K562 (cell line): ENCODE measurements around the gene FBLIM1. TPM values are rescaled to one million over a fixed set of nuclear protein-coding genes. Genes with fewer than 3 reads are reported as not detected.
A peak's percentile ranks its signal among the peaks of the same experiment; 100 is the strongest.

ENCODE experiments used
- CBX1 ChIP-seq: sonication (generic); IDR thresholded peaks from 2 replicates; pipeline ENCODE4 v1.6.1; 2016; ENCODE audit warnings: antibody characterized with exemption, low read depth, mild to moderate bottlenecking
- HEY1 ChIP-seq: fragments of 250-450 bp; sonication (Bioruptor Pico); IDR thresholded peaks from 2 replicates; pipeline ENCODE4 v1.5.0; 2020; ENCODE audit warnings: mild to moderate bottlenecking, moderate library complexity, borderline replicate concordance
- HIVEP1 ChIP-seq: fragments of 250-450 bp; sonication (Bioruptor Pico); IDR thresholded peaks from 2 replicates; pipeline ENCODE4 v1.4.0; 2020; ENCODE audit warnings: mild to moderate bottlenecking
- HNRNPUL1 ChIP-seq: fragments of 200-400 bp; formaldehyde crosslinking; IDR thresholded peaks from 2 replicates; pipeline ENCODE4 v1.6.1; 2017; ENCODE audit warnings: low read length
- KLF13 ChIP-seq: fragments of 450-650 bp; IDR thresholded peaks from 2 replicates; pipeline ENCODE4 v1.6.1; 2016; ENCODE audit warnings: missing genetic modification characterization, low read depth, mild to moderate bottlenecking, missing compliant biosample characterization, moderate library complexity, borderline replicate concordance
- MAFG ChIP-seq: fragments of 450-650 bp; conservative IDR thresholded peaks from 2 replicates; pipeline ENCODE4 v1.6.1; 2016; ENCODE audit warnings: missing genetic modification characterization, missing compliant biosample characterization
- MLX ChIP-seq, 2 experiments: fragments of 450-650 bp in 1 of 2; sonication (generic) in 1 of 2; formaldehyde crosslinking; conservative IDR thresholded peaks; 2 replicates each; pipeline versions ENCODE4 v1.4.0 to v1.8.1; 2020 to 2022; ENCODE audit warnings: mild to moderate bottlenecking in 1 of 2, missing genetic modification reagents in 1 of 2
- NR2C1 ChIP-seq, 2 experiments: fragments of 450-650 bp; IDR thresholded peaks; 2 replicates each; pipeline ENCODE4 v1.6.1; 2017; ENCODE audit warnings: mild to moderate bottlenecking in 2 of 2, antibody characterized with exemption in 1 of 2, inconsistent platforms in 1 of 2, missing compliant biosample characterization in 1 of 2, missing genetic modification characterization in 1 of 2
- PBX2 ChIP-seq, 2 experiments: IDR thresholded peaks in 1 of 2; conservative IDR thresholded peaks in 1 of 2; 2 replicates each; pipeline ENCODE4 v1.6.1; 2016; ENCODE audit warnings: low read depth in 2 of 2, mild to moderate bottlenecking in 1 of 2, missing compliant biosample characterization in 1 of 2, missing genetic modification characterization in 1 of 2, moderate library complexity in 1 of 2
- SPI1 ChIP-seq: IDR thresholded peaks from 2 replicates; pipeline ENCODE4 v1.6.1; 2011; ENCODE audit warnings: low read depth, low read length, control low read depth, borderline replicate concordance
- STAT6 ChIP-seq: sonication (generic); formaldehyde crosslinking; IDR thresholded peaks from 2 replicates; pipeline ENCODE4 v1.8.1; 2023; ENCODE audit warnings: mild to moderate bottlenecking, missing genetic modification reagents
- TRIM24 ChIP-seq, 2 experiments: fragments of 450-650 bp; IDR thresholded peaks; 2 replicates each; pipeline ENCODE4 v1.6.1; 2016
- ZFP1 ChIP-seq: fragments of 450-650 bp; formaldehyde crosslinking; IDR thresholded peaks from 2 replicates; pipeline ENCODE4 v1.4.0; 2020; ENCODE audit warnings: mild to moderate bottlenecking, mixed read lengths
- ZFPM2 ChIP-seq: fragments of 250-450 bp; sonication (Bioruptor Pico); IDR thresholded peaks from 2 replicates; pipeline ENCODE4 v1.5.1; 2022; ENCODE audit warnings: mild to moderate bottlenecking
- ZFX ChIP-seq: sonication (generic); formaldehyde crosslinking; IDR thresholded peaks from 2 replicates; pipeline ENCODE4 v1.8.0; 2022; ENCODE audit warnings: mild to moderate bottlenecking, missing genetic modification reagents, moderate library complexity
- ZNF395 ChIP-seq: fragments of 200-800 bp; sonication (Bioruptor generic); IDR thresholded peaks from 2 replicates; pipeline ENCODE4 v1.6.1; 2017; ENCODE audit warnings: missing genetic modification characterization, missing compliant biosample characterization
- polyA plus RNA-seq, 8 experiments: library from polyadenylated mRNA; depleted of rRNA in 4 of 8; stranded (reverse) in 5 of 8; unstranded in 3 of 8; fragments of >200 nt; fragmentation: Nextera tagmentation in 2 of 8; fragmentation: Illumina TruSeq in 1 of 8; extraction: Ambion mirVana in 2 of 8; extraction: Trizol in 1 of 8; gene quantifications; 2 replicates each; pipeline versions ENCODE4 v1.2.1 to v1.2.3, GENCODE V29; 2011 to 2014; ENCODE audit warnings: inconsistent platforms in 1 of 8, missing spikeins in 1 of 8
- total RNA-seq, 7 experiments: library from RNA; depleted of rRNA in 6 of 7; stranded (reverse); fragments of >200 nt in 6 of 7; fragmentation: Illumina TruSeq in 2 of 7; extraction: Trizol in 2 of 7; gene quantifications; 2 replicates each; pipeline versions ENCODE4 v1.2.1 to v1.2.3, GENCODE V29; 2011 to 2021; ENCODE audit warnings: low replicate concordance in 1 of 7

FBLIM1 gene
- total and polyA plus RNA-seq, 9 of the 15 experiments (the other 6 are each of a cell fraction or from before 2014, with no cell fraction given), result 0.14 to 0.24 TPM; not detected in 7

- TF ChIP-seq PBX2 (CRISPR knock-in tag; IDR thresholded peaks at IDR 0.05; ENCODE audit: low read depth), result no peak
- TF ChIP-seq PBX2 (tag; conservative IDR thresholded peaks at IDR 0.05; ENCODE audit: low read depth), result peak; percentile 82
- peak; percentile 45; the same call in 1 of the 2 replicates for TF ChIP-seq SPI1
- TF ChIP-seq TRIM24 (IDR thresholded peaks at IDR 0.05), result peak in 1 of 2 experiments; percentile 18; a peak in 1 of 4 replicates
- no peak for TF ChIP-seq ZFP1 (CRISPR knock-in tag)
- TF ChIP-seq KLF13, result peak; percentile 86; the same call in 1 of the 2 replicates
- 0 out of 2 replicates have a peak, but pooled peaks have one; percentile 53 for TF ChIP-seq STAT6 (CRISPR knock-in tag)
- no peak; the same call in 1 of the 2 replicates for TF ChIP-seq ZFPM2
- peak; percentile 95 for TF ChIP-seq ZNF395 (CRISPR knock-in tag)
- peak; percentile 83 for TF ChIP-seq ZFX
- TF ChIP-seq HEY1 (CRISPR knock-in tag), result peak; percentile 66; the same call in 1 of the 2 replicates
- TF ChIP-seq MAFG (tag), result no peak
- no peak for TF ChIP-seq NR2C1 (IDR thresholded peaks at IDR 0.05)
- 0 out of 2 replicates have a peak, but pooled peaks have one; percentile 8 for TF ChIP-seq NR2C1 (tag; IDR thresholded peaks at IDR 0.05)
- TF ChIP-seq HNRNPUL1, result no peak
- 0 out of 2 replicates have a peak, but pooled peaks have one; percentile 36 for TF ChIP-seq HIVEP1 (CRISPR knock-in tag)
- peak; percentile 91 for TF ChIP-seq CBX1
- 0 out of 4 replicates have a peak, but pooled peaks of 1 of the 2 experiments have one; percentile 15 for TF ChIP-seq MLX (CRISPR knock-in tag; conservative IDR thresholded peaks at IDR 0.05)
Measured at GRCh38 chr1:15834406-15835204, 76.0 kb downstream of the FBLIM1 start (continued).
